HG03342 (cell line): ENCODE measurements around the gene RERE.
"Not testable (repeated sequence)": the region's sequence is repeated elsewhere in the genome, so short reads cannot be mapped to it uniquely, and the experiment has no call there.

ENCODE experiments used
- ATAC-seq: cut with Tn5 transposase; IDR thresholded peaks from one replicate; pipeline ENCODE4 v1.9.1; 2021; ENCODE audit warnings: mild to moderate bottlenecking, moderate library complexity; ENCODE audit not compliant: unreplicated experiment

Gene RERE

GRCh38 chr1:8844501-8845006 is 27.1 kb upstream of the RERE start:
- no peak for ATAC-seq

DNA sequence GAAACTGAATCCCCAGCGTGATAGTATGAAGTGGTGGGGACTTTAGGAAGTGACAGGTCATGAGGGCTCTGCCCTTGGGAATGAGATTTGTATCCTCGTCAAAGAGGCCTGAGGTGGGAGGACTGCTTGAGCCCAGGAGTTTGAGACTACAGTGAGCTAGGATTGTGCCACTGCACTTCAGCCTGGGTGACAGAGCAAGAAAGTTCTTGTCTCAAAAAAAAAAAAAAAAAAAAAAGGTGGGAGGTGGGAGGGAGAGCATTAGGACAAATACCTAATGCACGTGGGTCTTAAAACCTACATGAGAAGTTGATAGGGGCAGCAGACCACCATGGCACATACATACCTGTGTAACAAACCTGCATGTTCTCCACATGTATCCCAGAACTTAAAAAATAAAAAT is 24.0 kb upstream of the RERE start:
- ATAC-seq: no peak

DNA sequence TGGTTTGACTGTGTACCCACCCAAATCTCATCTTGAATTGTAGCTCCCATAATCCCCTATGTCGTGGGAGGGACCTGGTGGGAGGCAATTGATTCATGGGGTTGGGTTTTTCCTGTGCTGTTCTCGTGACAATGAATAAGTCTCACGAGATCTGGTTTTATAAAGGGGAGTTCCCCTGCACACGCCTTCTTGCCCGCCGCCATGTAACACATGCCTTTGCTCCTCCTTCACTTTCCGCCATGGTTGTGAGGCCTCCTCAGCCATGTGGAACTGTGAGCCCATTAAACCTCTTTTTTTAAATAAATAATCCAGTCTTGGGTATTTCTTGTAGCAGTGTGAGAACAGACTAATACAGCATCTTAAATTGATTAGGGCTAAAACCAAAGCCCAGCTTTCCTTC is 22.6 kb upstream of the RERE start:
- no peak for ATAC-seq

GRCh38 chr1:8835941-8836643 is 18.7 kb upstream of the RERE start:
- no peak for ATAC-seq

- no peak for ATAC-seq
Measured at GRCh38 chr1:8831340-8831739, 13.9 kb upstream of the RERE start.

- not testable (repeated sequence) for ATAC-seq
Measured at GRCh38 chr1:8830732-8831131, 13.3 kb upstream of the RERE start.

DNA sequence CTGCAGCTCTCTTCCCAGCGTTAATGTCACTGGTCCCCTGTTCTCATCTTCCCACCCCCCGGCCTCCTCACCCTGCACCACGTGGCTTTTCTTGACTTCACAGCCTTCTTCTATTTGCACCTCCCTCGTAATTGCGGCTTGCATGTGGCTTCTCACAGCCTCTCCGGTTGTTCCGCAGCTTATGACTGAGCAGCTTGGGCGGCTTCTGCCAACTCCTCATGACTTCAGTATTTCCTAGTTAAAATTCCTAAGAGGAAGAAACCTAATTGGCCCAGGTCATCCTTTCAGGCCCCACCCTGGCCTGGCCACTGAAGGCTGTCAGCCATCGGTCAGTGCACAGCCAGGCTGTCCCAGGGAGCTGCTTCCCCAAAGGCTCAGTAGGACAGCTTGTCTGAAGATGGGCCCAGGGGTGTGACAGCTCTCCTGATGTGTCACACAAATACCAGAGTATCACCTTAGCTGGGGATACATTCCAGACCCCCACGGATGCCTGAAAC is 8.6 kb upstream of the RERE start:
- ATAC-seq: no peak

GRCh38 chr1:8823295-8823664 is 5.8 kb upstream of the RERE start:
- no peak for ATAC-seq

DNA sequence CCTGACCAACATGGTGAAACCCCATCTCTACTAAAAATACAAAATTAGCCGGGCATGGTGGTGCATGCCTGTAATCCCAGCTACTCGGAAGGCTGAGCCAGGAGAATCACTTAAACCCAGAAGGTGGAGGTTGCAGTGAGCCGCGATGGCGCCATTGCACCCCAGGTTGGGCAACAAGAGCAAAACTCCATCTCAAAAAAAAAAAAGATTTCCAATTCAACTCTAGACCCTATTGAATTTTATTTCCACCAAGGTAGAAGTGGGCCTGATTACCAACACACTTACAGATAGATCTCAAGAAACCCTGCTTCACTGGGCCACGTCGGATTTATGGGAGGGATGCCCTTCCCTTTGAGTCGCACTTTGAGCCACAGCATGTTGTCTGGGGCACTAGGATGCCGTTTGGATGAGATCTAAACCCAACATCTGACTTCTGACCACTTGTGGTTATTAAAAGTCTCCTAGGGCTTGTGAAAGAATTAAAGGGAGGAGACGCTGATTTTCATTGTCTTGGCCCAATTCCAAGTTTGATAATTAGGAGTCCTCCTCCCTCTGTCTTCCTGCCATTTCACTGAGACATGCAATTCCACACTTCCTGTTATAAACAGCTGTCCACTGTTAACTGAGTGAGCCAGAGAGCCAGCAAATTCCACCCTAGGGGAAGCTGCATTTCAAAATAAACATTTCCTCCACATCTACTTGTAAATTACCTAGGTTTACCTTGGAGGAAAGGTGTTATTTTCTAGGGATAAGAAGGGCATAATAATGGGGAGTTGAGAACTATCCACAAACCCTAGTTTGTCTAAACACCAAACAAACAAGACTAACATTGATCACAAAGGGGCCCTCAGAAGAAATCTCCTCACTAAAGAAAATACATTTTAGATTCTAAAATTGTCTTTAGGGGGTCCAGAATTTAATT is 5.2 kb upstream of the RERE start:
- ATAC-seq: no peak

DNA sequence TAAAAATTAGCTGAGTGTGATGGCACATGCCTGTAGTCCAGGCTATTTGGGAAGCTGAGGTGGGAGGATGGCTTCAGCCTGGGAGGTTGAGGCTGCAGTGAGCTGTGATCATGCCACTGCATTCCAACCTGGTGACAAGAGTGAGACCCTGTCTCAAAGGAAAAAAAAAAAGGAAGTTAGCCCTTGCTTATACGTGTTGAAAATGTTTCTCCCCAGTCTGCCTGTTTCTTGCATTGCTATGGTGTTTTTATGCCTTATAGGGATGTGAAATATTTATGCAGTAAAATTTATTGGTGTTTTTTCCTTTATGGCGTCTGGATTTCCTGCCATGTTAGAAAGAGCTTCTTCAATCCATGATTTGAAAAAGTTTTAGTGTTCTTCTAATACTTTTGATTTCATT is 3.6 kb upstream of the RERE start:
- ATAC-seq: no peak

GRCh38 chr1:8818789-8819188 is 1.3 kb upstream of the RERE start:
- ATAC-seq: not testable (repeated sequence)

GRCh38 chr1:8818325-8818775 is 910 bp upstream of the RERE start:
- no peak for ATAC-seq

DNA sequence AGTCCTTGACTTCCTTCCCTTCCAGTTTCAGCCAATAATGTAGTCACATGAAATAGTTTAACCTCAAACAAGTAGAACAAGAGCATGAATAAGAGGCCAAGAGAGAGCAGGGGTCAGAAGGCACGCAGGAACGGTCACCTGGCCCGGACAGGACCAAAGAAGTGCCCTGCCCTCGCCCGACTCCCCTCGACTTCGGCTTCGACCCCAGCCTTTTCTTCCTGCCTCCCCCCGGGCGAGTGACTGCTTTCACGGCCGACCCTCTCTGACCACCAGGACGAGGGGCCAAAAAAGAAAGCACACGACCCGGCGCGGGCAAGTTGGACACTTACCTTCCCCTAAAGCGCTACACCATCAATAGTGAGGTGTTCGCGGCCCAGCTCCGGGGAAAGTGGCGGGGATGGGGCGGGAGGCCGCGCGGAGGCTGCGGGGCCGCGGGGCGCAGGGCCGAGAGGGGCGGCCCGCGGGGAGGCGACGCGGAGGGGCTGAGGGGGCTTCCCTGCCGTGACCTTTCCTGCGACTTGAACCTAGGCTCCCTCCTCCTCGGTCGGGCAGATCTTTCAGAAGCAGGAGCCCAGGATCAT is 519 bp downstream of the RERE start:
- peak; percentile 14 for ATAC-seq

DNA sequence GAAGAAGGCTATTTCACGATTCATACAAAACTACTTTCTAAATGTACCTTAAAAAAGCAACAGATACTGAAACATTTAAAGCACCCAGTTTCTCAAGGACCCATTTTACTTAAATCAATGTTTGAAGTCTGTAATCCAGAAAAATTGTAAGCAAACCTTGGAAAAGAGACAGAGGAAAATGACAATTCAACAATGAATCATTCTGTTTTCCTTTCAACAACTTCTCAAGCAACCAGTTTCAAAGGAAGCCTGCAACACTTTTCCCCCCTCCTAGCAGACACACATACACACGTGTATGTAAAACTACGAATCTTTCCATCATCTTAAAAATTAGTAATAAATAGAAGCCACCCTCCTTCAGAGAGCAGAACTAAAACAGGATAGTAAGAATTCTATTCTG is 1.2 kb downstream of the RERE start:
- ATAC-seq: no peak

GRCh38 chr1:8815582-8816151 is 1.8 kb downstream of the RERE start:
- ATAC-seq: no peak

- ATAC-seq: no peak
Measured at GRCh38 chr1:8814865-8815264, 2.6 kb downstream of the RERE start.

GRCh38 chr1:8813991-8814390 is 3.4 kb downstream of the RERE start:
- ATAC-seq: no peak

GRCh38 chr1:8813016-8813763 is 4.2 kb downstream of the RERE start:
- ATAC-seq: no peak

DNA sequence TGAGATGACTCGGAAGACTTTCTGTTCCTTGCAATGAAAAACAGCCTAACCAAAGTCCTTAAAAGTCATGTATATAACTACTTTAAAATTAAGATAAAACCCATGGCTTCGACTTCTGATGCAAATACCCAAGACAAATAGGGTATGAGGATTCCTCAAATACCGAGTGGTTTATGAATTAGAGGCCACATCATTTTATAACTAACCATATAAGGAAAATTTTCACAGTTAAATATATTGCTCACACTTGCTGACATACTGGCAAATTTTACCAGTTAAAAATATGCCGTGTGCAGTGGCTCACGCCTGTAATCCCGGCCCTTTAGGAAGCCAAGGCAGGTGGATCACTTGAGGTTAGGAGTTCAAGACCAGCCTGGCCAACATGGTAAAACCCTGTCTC is 5.4 kb downstream of the RERE start:
- ATAC-seq: no peak

DNA sequence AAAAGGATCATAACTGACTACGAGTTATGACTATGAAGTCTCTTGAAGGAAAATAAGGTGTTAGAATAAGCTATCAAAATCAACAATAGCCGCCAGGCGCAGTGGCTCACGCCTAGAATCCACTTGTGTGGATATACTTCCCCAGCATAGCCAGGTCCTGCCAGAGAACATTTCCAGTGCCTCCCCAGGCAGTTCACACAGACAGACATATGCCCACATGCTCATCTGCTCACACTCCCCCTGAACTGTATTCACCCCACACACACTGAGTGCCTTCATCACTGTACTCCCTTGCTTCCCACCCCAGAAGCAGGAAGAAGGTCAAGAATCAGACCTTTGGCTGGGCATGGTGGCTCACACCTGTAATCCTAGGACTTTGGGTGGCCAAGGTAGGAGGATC is 6.5 kb downstream of the RERE start:
- ATAC-seq: no peak
